Lung (tissue), 16 donors: ENCODE measurements around the gene RHOC. TPM values are rescaled to one million over a fixed set of nuclear protein-coding genes. Genes with fewer than 3 reads are reported as not detected.

Experiments
- ATAC-seq: fragments of 200-7000 bp; cut with Tn5 transposase; one replicate; pipeline ENCODE4 v1.9.1; 2020; ENCODE audit warnings: moderate number of reproducible peaks; ENCODE audit not compliant: insufficient read depth, low FRiP score
- DNase-seq, 3 donors: peaks; one replicate each; pipeline ENCODE4 v3.0.0-alpha.2; 2013 to 2017
- H3K27ac ChIP-seq, 2 donors: one replicate each; pipeline ENCODE4 v1.5.1; 2013; ENCODE audit warnings: mild to moderate bottlenecking in 2 of 2, moderate library complexity in 2 of 2, control low read depth in 1 of 2, inconsistent platforms in 1 of 2, low read depth in 1 of 2, low read length in 1 of 2
- H3K27me3 ChIP-seq, 3 donors: one replicate each; pipeline ENCODE4 v1.5.1; 2013; ENCODE audit warnings: low read length in 2 of 3; ENCODE audit not compliant: control insufficient read depth in 3 of 3, insufficient read depth in 3 of 3
- H3K36me3 ChIP-seq, 4 donors: one replicate each; pipeline ENCODE4 v1.5.1; 2013; ENCODE audit warnings: low read length in 4 of 4, mild to moderate bottlenecking in 1 of 4, moderate library complexity in 1 of 4; ENCODE audit not compliant: control insufficient read depth in 4 of 4, insufficient read depth in 4 of 4
- H3K4me1 ChIP-seq, 5 donors: one replicate each; pipeline ENCODE4 v1.5.1; 2013; ENCODE audit warnings: low read length in 5 of 5, mild to moderate bottlenecking in 2 of 5, moderate library complexity in 1 of 5; ENCODE audit not compliant: control insufficient read depth in 5 of 5, insufficient read depth in 5 of 5
- H3K4me3 ChIP-seq: one replicate; pipeline ENCODE4 v1.5.1; 2013; ENCODE audit warnings: mild to moderate bottlenecking, control low read depth, moderate library complexity
- H3K9ac ChIP-seq, 2 donors: one replicate each; pipeline ENCODE4 v1.5.1; 2013; ENCODE audit warnings: low read length in 2 of 2, control low read depth in 1 of 2; ENCODE audit not compliant: insufficient read depth in 1 of 2
- H3K9me3 ChIP-seq, 4 donors: one replicate each; pipeline ENCODE4 v1.5.1; 2013; ENCODE audit warnings: low read length in 3 of 4, mild to moderate bottlenecking in 1 of 4, moderate library complexity in 1 of 4; ENCODE audit not compliant: control insufficient read depth in 4 of 4, insufficient read depth in 3 of 4
- CTCF ChIP-seq: IDR thresholded peaks from 2 replicates; pipeline ENCODE4 v1.5.1; 2012; ENCODE audit warnings: mild to moderate bottlenecking; ENCODE audit errors: control extremely low read depth, extremely low read depth
- WGBS, 2 donors: extraction: QIAGEN DNeasy Blood & Tissue Kit; methylation state at CpG; one replicate each; pipeline ENCODE4 v1.1.7; 2013; 5-methylcytosine and 5-hydroxymethylcytosine counted together
- long read RNA-seq, 5 donors: transcript quantifications; one replicate each; lab custom pipeline, GENCODE V29; 2026
- polyA plus RNA-seq, 2 donors: library from polyadenylated mRNA; stranded (reverse); fragments of 200-250 nt; gene quantifications; one replicate each; pipeline ENCODE4 v1.2.1, GENCODE V29; 2013
- total RNA-seq, 2 donors: library from RNA; depleted of rRNA in 1 of 2; stranded (reverse); fragments of >200 nt in 1 of 2; gene quantifications; one replicate each; pipeline ENCODE4 v1.2.1, GENCODE V29; 2014 to 2021
- donor health status: control.
- donor health status: control.
- donor health status: Bipolar disorder and iron deficiency.
- donor health status: healthy.
- donor health status: DM: yes; HTN: yes; CAD: no.

The RHOC gene
- total RNA-seq (100 to 1,000 TPM; 125 to 211 TPM), polyA plus RNA-seq (100 to 1,000 TPM; 169 to 243 TPM)
- long read RNA-seq, donor 1, transcript RHOC-202 (6 exons, 1,418 nt), result minor isoform, 38 of 109 reads
- long read RNA-seq, donor 1, transcript RHOC-208 (5 exons, 1,355 nt), result major isoform, 39 of 109 reads
- long read RNA-seq, donor 1, partial matches to known transcripts, result 26 of 109 reads
- long read RNA-seq, donor 1, other reads (novel, unspliced or antisense), result 0 of 109 reads
- long read RNA-seq, donor 2, transcript RHOC-202 (6 exons, 1,418 nt), result minor isoform, 12 of 33 reads
- long read RNA-seq, donor 2, transcript RHOC-208 (5 exons, 1,355 nt), result major isoform, 13 of 33 reads
- long read RNA-seq, donor 2, partial matches to known transcripts, result 6 of 33 reads
- long read RNA-seq, donor 2, other reads (novel, unspliced or antisense), result 0 of 33 reads
- long read RNA-seq, donor 3, transcript RHOC-208 (5 exons, 1,355 nt), result major isoform, 23 of 59 reads
- long read RNA-seq, donor 3, transcript RHOC-202 (6 exons, 1,418 nt), result minor isoform, 18 of 59 reads
- long read RNA-seq, donor 3, partial matches to known transcripts, result 16 of 59 reads
- long read RNA-seq, donor 3, other reads (novel, unspliced or antisense), result 0 of 59 reads
- long read RNA-seq, donor 4, transcript RHOC-208 (5 exons, 1,355 nt), result major isoform, 21 of 50 reads
- long read RNA-seq, donor 4, transcript RHOC-202 (6 exons, 1,418 nt), result minor isoform, 14 of 50 reads
- long read RNA-seq, donor 4, partial matches to known transcripts, result 15 of 50 reads
- long read RNA-seq, donor 4, other reads (novel, unspliced or antisense), result 0 of 50 reads
- long read RNA-seq, donor 5, transcript RHOC-208 (5 exons, 1,355 nt), result major isoform, 46 of 115 reads
- long read RNA-seq, donor 5, transcript RHOC-202 (6 exons, 1,418 nt), result minor isoform, 25 of 115 reads
- long read RNA-seq, donor 5, partial matches to known transcripts, result 41 of 115 reads
- long read RNA-seq, donor 5, other reads (novel, unspliced or antisense), result 0 of 115 reads

GRCh38 chr1:112706505-112707220 lies at the start of gene RHOC:
Gene RHOC (minus strand): TSS chr1:112707127. CDS start chr1:112703799, 3,328 bp downstream.
- no peak for TF ChIP-seq CTCF
- Histone ChIP-seq H3K4me3 (peak within 1 kb of the TSS; percentile 81), H3K4me1 (peaks cover 5 to 28% (median 15%) of the 10 kb centered on the region in 5 donors), H3K9ac (peak within 1 kb of the TSS; percentile 18 to 73), H3K27ac (peak within 1 kb of the TSS; percentile 87 to 99), H3K9me3 (no peaks in the 10 kb centered on the region), H3K36me3 (peaks cover 0 to 8% (median 3%) of the 10 kb centered on the region in 4 donors), H3K27me3 (no peaks in the 10 kb centered on the region)
- WGBS, 2 donors, result 2 to 4% methylated on average over 46 to 61 of the region's 61 CpGs
- ATAC-seq (peak; percentile 86), DNase-seq (peak; percentile 40 to 83 (median 76))

- no peaks in the 10 kb centered on the region for H3K27me3 ChIP-seq
- H3K27ac ChIP-seq, result no peak overlapping the region
- peaks cover 0 to 2% (median 0%) of the 10 kb centered on the region in 4 donors for H3K9me3 ChIP-seq
- DNase-seq (no peak), ATAC-seq (no peak)
- 0 to 2% methylated on average over 1 of the region's 1 CpG for WGBS, 2 donors
- no peak for TF ChIP-seq CTCF
- no peaks in the 10 kb centered on the region for H3K36me3 ChIP-seq
- H3K4me3 ChIP-seq, result no peak overlapping the region
- no peaks in the 10 kb centered on the region for H3K4me1 ChIP-seq
- H3K9ac ChIP-seq, result no peak overlapping the region
These were observed 47.2 kb upstream of the RHOC start for GRCh38 chr1:112754116-112754628.

GRCh38 chr1:112748396-112748795 lies 41.5 kb upstream of the RHOC start:
- DNase-seq (no peak), ATAC-seq (no peak)
- no peak overlapping the region for H3K4me3 ChIP-seq
- H3K9ac ChIP-seq, result no peak overlapping the region
- TF ChIP-seq CTCF, result no peak
- peaks cover 0 to 20% (median 13%) of the 10 kb centered on the region in 3 donors for H3K27me3 ChIP-seq
- H3K9me3 ChIP-seq, result peaks cover 0 to 4% (median 0%) of the 10 kb centered on the region in 4 donors
- no peaks in the 10 kb centered on the region for H3K36me3 ChIP-seq
- H3K27ac ChIP-seq, result no peak overlapping the region
- H3K4me1 ChIP-seq, result peaks cover 0 to 7% (median 0%) of the 10 kb centered on the region in 5 donors
- 92 to 95% methylated on average over 12 of the region's 12 CpGs for WGBS, 2 donors
